ENCODE data around the gene MAP3K2. TPM values are rescaled to one million over a fixed set of nuclear protein-coding genes. Genes with fewer than 3 reads are reported as not detected.

Gene MAP3K2
- total and polyA plus RNA-seq, 2 experiments from 2014 or later: 10.2 to 23.5 TPM

- TF ChIP-seq ZNF462 (CRISPR knock-in tag; IDR thresholded peaks at IDR 0.05): no peak
- no peak for TF ChIP-seq CREB1 (CRISPR knock-in tag; IDR thresholded peaks at IDR 0.05; ENCODE audit: low read depth)
Measured at GRCh38 chr2:127275356-127275755, 112.4 kb downstream of the MAP3K2 start (continued).

GRCh38 chr2:127270663-127271062, 117.1 kb downstream of the MAP3K2 start:
- H3K9me3 Mint-ChIP-seq: peaks cover 13% of the 10 kb centered on the region; the same call in 2 of the 3 replicates
- peak in 1 of 2 experiments; percentile 23; a peak in 2 of 4 replicates for TF ChIP-seq CTCF (conservative IDR thresholded peaks at IDR 0.05; ENCODE audit: low read depth in 2 of 2)
- TF ChIP-seq ZNF114 (CRISPR knock-in tag; IDR thresholded peaks at IDR 0.05): no peak
- no peak overlapping the region for H3K27ac Mint-ChIP-seq
- H3K4me1 Mint-ChIP-seq: no peaks in the 10 kb centered on the region
- Histone ChIP-seq H3K4me3 (no peak overlapping the region), H4K20me1 (replicated peaks; ENCODE audit: insufficient read depth) (no peaks in the 10 kb centered on the region; the same call in none of the 2 replicates), H3K27me3 (ENCODE audit: insufficient read depth) (no peaks in the 10 kb centered on the region), H3K4me2 (no peak overlapping the region), H3K36me3 (ENCODE audit: insufficient read depth) (peaks cover 55% of the 10 kb centered on the region), H3K4me1 (ENCODE audit: insufficient read depth) (no peaks in the 10 kb centered on the region), H3K79me2 (replicated peaks; ENCODE audit: insufficient read depth) (no peaks in the 10 kb centered on the region), H3K27ac (ENCODE audit: low read depth) (no peak overlapping the region), H3F3A (replicated peaks; ENCODE audit: low read depth) (no peaks in the 10 kb centered on the region), H3K9me2 (ENCODE audit: insufficient read depth) (no peaks in the 10 kb centered on the region), H2AFZ (no peak overlapping the region)
- H3K36me3 Mint-ChIP-seq (ENCODE audit: low read depth): peaks cover 93% of the 10 kb centered on the region
- no peak for ATAC-seq
- peak; percentile 15 for DNase-seq (ENCODE audit: low spot score)
- peaks cover 6% of the 10 kb centered on the region for H3K27me3 Mint-ChIP-seq (ENCODE audit: insufficient read depth, low read depth, poor library complexity)
- H3K4me3 Mint-ChIP-seq: no peak overlapping the region
